Esophagus squamous epithelium (tissue), 4 donors: ENCODE results near the gene LDLRAD4.

Source experiments
- CTCF ChIP-seq, 6 experiments: fragments of 450-650 bp in 4 of 6; fragments of 200-600 bp in 2 of 6; sonication (generic) in 2 of 6; IDR thresholded peaks; one replicate each; pipeline ENCODE4 v1.5.1; 2016 to 2019; ENCODE audit warnings: antibody characterized with exemption in 6 of 6, mild to moderate bottlenecking in 4 of 6, moderate library complexity in 4 of 6
- POLR2A ChIP-seq, 4 donors: fragments of 450-650 bp; IDR thresholded peaks; one replicate each; pipeline ENCODE4 v1.6.1; 2017; ENCODE audit warnings: antibody characterized with exemption in 4 of 4, mild to moderate bottlenecking in 4 of 4, moderate library complexity in 3 of 4

GRCh38 chr18:13308369-13308768, 89.8 kb downstream of the LDLRAD4 start:
- TF ChIP-seq CTCF (IDR thresholded peaks at IDR 0.05): no peak
- no peak for TF ChIP-seq POLR2A (IDR thresholded peaks at IDR 0.05)
